LNCAP (cell line): ENCODE measurements around the gene PTPRG.

Experiments used
- TF ChIP-seq, protein P1 (sequence below): fragments of 450-650 bp; IDR thresholded peaks from 2 replicates; pipeline ENCODE4 v1.5.1; 2017; ENCODE audit warnings: mild to moderate bottlenecking

PTPRG gene

DNA sequence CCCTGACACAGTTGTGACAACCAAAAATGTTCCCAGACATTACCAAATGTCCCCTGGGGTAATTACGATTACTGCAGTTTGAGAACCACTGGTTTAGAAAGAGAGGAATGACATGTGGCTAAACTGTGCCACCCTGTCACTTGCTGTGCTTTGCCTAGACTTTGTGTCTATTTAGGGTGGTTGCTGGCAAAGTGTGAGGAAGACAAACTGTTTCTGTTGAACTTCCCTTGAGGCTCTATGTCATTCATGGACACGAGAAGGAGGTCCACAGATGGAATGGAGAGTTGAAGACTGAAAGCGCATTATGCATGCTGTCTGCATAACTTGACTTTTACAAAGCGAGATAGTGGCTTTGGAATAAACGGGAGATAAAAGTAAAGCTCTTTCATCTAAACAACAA is 495.3 kb downstream of the PTPRG start:
- TF ChIP-seq, protein P1, sequence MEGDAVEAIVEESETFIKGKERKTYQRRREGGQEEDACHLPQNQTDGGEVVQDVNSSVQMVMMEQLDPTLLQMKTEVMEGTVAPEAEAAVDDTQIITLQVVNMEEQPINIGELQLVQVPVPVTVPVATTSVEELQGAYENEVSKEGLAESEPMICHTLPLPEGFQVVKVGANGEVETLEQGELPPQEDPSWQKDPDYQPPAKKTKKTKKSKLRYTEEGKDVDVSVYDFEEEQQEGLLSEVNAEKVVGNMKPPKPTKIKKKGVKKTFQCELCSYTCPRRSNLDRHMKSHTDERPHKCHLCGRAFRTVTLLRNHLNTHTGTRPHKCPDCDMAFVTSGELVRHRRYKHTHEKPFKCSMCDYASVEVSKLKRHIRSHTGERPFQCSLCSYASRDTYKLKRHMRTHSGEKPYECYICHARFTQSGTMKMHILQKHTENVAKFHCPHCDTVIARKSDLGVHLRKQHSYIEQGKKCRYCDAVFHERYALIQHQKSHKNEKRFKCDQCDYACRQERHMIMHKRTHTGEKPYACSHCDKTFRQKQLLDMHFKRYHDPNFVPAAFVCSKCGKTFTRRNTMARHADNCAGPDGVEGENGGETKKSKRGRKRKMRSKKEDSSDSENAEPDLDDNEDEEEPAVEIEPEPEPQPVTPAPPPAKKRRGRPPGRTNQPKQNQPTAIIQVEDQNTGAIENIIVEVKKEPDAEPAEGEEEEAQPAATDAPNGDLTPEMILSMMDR, result no peak

DNA sequence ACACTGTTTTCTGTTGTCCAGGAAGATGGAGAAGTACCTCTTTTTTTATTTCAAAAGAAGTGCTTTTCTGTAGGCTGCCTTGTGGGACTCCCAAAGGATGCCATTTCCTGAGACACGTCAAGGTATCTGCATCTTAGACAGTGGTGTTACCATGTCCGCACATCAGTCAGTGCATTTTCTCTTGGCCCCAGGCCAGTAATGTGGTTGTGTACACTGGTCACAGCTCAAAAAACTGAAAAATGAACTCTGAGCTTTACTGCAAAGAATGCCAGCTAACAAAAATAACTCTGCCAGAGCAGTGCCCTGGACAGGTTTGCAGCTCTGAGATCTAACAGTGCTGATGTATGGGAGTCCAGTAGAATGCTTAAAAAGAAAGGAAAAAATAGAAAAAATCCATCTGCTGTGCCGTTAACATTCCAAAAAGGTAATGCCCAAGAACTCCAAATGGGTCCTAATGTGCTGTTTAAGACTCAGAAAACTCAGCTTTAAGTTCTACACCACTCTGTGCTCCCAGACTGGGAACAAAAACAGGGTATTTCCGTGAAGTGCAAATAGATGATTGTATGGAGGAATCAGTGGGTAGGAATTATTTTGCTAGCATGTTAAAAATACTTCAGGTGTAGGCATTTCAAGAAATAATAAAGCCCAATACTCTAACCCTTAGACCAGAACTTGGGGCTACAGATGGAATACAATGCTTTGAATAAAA is 496.1 kb downstream of the PTPRG start:
- TF ChIP-seq, protein P1, result no peak

DNA sequence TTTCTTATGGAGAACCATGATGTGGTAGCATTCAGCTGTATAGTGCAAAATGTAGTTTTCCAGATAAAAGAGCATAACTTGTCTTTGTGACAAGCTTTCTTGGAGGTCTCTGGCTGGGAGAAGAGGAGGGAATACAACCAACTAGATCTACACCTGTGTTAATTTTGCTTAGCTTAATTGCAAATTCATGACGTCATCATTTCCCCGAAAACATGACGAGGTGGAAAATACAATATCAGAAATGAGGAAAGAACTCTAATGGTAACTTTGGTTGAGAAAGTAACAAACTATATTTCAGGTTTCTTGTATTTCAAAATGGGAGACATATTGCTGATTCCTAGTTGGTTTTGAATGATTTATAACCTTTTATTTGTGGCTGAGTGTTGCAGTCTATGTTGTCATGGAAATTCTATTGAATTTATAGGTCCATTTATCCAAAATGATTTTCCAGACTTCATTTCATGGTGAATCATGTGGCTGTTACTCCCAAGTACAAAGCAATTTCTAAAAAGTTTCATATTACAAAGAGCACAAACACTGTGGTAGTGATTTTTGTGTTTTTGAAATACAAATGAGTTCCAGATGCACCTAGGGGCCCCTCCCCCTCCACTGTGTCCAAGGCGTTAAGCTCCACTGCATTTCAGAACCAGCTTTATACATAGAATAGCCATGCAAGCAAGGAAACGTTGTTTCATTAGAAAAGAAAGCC is 504.8 kb downstream of the PTPRG start:
- TF ChIP-seq, protein P1, result no peak

DNA sequence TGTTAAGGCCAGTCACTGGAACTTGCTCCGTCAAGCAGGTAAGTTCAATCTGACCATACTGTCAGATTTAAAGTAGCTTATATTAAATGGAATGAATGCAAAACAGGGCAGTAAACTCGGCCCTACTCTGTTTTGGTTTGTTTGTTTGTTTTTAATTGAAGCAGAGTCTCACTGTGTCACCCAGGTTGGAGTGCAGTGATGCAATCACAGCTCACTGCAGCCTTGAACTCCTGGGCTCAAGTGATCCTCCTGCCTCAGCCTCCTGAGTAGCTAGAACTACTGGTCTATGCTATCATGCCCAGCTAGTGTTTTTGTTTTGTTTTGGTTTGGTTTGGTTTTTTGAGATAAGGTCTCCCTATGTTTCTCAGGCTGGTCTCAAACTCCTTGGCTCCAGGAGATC is 507.0 kb downstream of the PTPRG start:
- TF ChIP-seq, protein P1, result no peak

DNA sequence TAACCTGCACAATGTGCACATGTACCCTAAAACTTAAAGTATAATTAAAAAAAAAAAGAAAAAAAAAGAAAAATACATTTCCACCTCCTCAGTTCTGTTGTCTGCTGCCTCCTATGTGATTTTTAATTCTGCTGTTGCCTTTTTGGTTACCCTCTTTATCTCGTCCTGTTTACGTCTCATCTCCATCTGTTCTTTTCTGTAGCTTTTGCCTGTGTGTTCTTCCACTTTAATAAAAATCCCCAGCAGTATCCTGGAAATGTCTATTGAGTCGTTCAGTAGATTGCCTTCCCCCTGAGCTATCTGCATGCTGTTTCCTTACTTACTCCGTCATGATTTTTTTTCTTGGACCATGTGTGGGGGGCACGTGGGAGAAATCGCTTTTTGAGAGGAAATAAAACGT is 509.5 kb downstream of the PTPRG start:
- TF ChIP-seq, protein P1, result no peak

DNA sequence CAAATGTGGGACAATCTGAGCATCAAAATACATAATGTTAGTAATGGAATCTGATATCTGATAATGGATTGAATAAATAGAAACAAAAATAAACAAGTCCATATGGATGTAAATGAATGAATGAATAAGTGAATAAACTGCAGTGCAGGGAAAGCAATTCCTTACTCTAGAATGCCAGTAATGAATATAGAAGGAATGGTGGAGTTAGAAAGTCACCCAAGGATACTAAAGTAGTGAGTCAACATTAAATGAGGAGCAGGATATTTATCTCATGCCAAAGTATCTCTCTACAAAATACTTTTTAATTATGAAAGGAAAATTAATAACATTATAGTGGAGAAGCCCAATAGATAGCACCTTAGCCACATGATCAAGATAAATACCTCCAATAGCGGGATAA is 511.7 kb downstream of the PTPRG start:
- TF ChIP-seq, protein P1, result no peak

DNA sequence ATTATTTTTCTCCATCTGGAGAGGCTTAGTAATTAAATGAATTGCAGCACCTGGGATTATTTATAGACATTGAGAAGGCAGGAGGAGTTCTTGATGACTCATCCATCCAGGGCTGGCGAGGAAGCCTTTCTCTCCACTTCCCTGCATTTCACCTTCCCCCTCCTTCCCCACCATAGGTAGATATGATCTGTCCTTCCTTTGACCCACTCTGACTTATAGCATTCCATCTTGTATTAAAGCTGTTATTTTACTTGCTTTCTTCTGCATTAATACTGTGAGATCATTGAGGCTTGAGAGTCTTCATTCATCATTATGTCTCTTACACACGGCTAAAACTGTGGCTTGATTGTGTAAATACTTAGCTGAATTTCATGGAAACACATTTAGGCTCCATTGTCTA is 523.2 kb downstream of the PTPRG start:
- TF ChIP-seq, protein P1, result no peak
